ENCODE results near the gene UBR2.
"Not testable (repeated sequence)": the region's sequence is repeated elsewhere in the genome, so short reads cannot be mapped to it uniquely, and the experiment has no call there.

Gene UBR2

GRCh38 chr6:42727627-42728026, 163.8 kb downstream of the UBR2 start:
- no peak for DNase-seq (ENCODE audit: low spot score)

DNA sequence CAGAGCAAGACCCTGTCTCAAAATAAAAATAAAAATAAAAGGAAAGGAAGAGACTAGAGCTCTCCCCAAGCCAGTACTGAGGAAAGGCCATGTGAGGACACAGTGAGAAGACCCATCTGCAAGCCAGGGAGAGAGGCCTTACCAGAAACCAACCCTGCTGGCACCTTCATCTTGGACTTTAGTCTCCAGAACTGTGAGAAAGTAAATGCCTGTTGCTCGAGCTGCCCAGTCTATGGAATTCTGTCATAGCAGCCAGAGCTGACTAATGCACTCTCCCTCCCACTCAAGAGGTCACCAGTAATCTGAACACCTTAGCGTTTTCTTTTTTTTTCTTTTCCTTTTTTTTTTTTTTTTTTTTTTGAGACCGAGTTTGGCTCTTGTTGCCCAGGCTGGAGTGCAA, 165.9 kb downstream of the UBR2 start:
- DNase-seq (ENCODE audit: low spot score): no peak

GRCh38 chr6:42733867-42734481, 170.1 kb downstream of the UBR2 start:
- not testable (repeated sequence) for DNase-seq (ENCODE audit: low spot score)

- DNase-seq (ENCODE audit: low spot score): no peak
Observed at GRCh38 chr6:42735976-42736375, 172.1 kb downstream of the UBR2 start.

GRCh38 chr6:42740725-42741124, 176.9 kb downstream of the UBR2 start:
- DNase-seq (ENCODE audit: low spot score): no peak

DNA sequence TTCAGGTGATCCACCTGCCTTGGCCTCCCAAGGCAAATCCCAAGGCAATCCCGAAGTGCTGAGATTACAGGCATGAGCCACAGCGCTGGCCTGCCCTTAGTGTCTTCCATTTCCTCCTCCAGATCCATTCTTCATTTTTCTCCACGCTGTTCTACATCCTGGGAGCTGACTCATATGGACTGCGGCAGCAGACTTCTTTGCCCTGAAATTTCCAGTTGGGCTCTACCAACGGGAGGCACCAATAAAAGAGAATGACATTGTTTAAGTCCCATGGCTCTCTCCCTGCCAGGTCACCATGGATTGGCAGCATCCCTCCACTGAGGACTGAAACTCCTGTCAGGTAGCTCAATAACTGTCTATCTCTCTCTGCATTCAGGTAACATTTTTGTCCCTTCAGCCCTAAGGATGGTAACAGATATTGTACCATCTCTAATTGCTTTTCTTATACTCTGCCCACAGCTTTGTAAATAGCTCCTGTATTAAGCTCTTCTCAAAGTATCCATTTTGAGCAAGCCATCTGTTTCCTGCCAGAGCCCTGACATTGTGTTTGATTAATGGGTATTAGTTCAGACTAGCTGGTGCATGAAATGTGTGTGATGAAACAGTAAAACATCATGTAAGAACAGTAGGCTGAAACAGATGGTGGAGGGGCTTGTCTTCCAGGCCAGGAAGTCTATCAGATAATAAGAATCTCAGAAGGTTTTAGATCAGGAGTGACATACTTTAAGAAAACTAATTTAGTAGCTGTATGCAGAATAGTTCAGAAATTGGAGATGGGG, 178.5 kb downstream of the UBR2 start:
- DNase-seq (ENCODE audit: low spot score): no peak

Data from SW480 (cell line).